Panc1 (cell line): ENCODE data around the gene ITIH5. TPM values are rescaled to one million over a fixed set of nuclear protein-coding genes. Genes with fewer than 3 reads are reported as not detected.

Experiments
- ATAC-seq: fragments of 200-7000 bp; cut with Tn5 transposase; 2 replicates; pipeline ENCODE4 v1.9.1; 2020; ENCODE audit warnings: mild to moderate bottlenecking, moderate library complexity
- BruUV-seq: library from RNA; stranded (reverse); fragments of 400-500 nt; replicated peaks from 2 replicates; lab custom pipeline; 2021; lab: Mats Ljungman, UMichigan
- CTCF ChIA-PET: fragments of 300-600 bp; sonication (Branson Sonifier 250); formaldehyde crosslinking; loops from one replicate; lab custom pipeline; 2022; ENCODE audit warnings: antibody characterized with exemption; lab: Charles Lee
- POLR2A ChIA-PET: fragments of 300-600 bp; sonication (Branson Sonifier 250); formaldehyde crosslinking; loops from one replicate; lab custom pipeline; 2022; ENCODE audit warnings: antibody characterized with exemption; lab: Charles Lee
- DNase-seq: peaks from one replicate; pipeline ENCODE4 v3.0.0-alpha.2; 2010; ENCODE audit warnings: low read depth, low spot score
- H3K27ac ChIP-seq: 2 replicates; pipeline ENCODE4 v1.5.1; 2011; ENCODE audit warnings: mild to moderate bottlenecking, low read length, inconsistent platforms
- H3K27me3 ChIP-seq: fragments of 200-500 bp; sonication (Bioruptor generic); 2 replicates; pipeline ENCODE4 v1.6.0; 2014; ENCODE audit warnings: low read length, inconsistent platforms; ENCODE audit not compliant: control insufficient read depth, insufficient read depth
- H3K36me3 ChIP-seq: fragments of 200-500 bp; sonication (Bioruptor generic); 2 replicates; pipeline ENCODE4 v1.5.1; 2014; ENCODE audit warnings: inconsistent platforms, mild to moderate bottlenecking, low read length, moderate library complexity; ENCODE audit not compliant: control insufficient read depth, insufficient read depth
- H3K4me1 ChIP-seq: 2 replicates; pipeline ENCODE4 v1.5.1; 2011; ENCODE audit warnings: inconsistent platforms, mild to moderate bottlenecking, low read length, moderate library complexity; ENCODE audit not compliant: control insufficient read depth, insufficient read depth
- H3K4me3 ChIP-seq, 2 experiments: 2 replicates each; pipeline ENCODE4 v1.5.1; 2011 to 2012; ENCODE audit warnings: low read depth in 2 of 2, low read length in 2 of 2, mild to moderate bottlenecking in 2 of 2, inconsistent platforms in 1 of 2, moderate library complexity in 1 of 2
- H3K9me3 ChIP-seq: fragments of 200-500 bp; sonication (Bioruptor generic); 2 replicates; pipeline ENCODE4 v1.5.1; 2014; ENCODE audit warnings: low read depth, mild to moderate bottlenecking, inconsistent platforms, low read length, moderate library complexity; ENCODE audit not compliant: control insufficient read depth, insufficient read depth
- POLR2AphosphoS5 ChIP-seq: IDR thresholded peaks from 2 replicates; pipeline ENCODE4 v1.6.1; 2012; ENCODE audit warnings: mild to moderate bottlenecking, low read depth, low read length, moderate library complexity
- SIN3A ChIP-seq: IDR thresholded peaks from 2 replicates; pipeline ENCODE4 v1.6.1; 2012; ENCODE audit warnings: low read depth, mild to moderate bottlenecking, low read length, moderate library complexity, borderline replicate concordance; ENCODE audit not compliant: insufficient read depth
- TCF7L2 ChIP-seq: IDR thresholded peaks from 2 replicates; pipeline ENCODE4 v1.6.1; 2011; ENCODE audit warnings: mild to moderate bottlenecking, low read depth, low read length, inconsistent platforms
- in situ Hi-C: cut with HindIII; loops from 2 replicates; pipeline ENCODE4 v1.10.0; 2016; ENCODE audit warnings: low sequenced_read_pairs, low pct_unique_long_range_greater_than_20kb
- intact Hi-C: fragments of 100-400 bp; cut with micrococcal nuclease; formaldehyde crosslinking; loops from one replicate; pipeline ENCODE4 v1.10.0; 2022; ENCODE audit not compliant: unreplicated experiment
- total RNA-seq: library from RNA; stranded (reverse); gene quantifications from one replicate; pipeline ENCODE4 v1.2.1, GENCODE V29; 2021; ENCODE audit not compliant: unreplicated experiment
- TF ChIP-seq, protein P1 (sequence below): fragments of 450-650 bp; IDR thresholded peaks from 2 replicates; pipeline ENCODE4 v1.5.1; 2017; ENCODE audit warnings: mild to moderate bottlenecking
- TF ChIP-seq, protein P2 (sequence below), 2 experiments: IDR thresholded peaks; 2 replicates each; pipeline ENCODE4 v1.6.1; 2011 to 2012; ENCODE audit warnings: low read depth in 2 of 2, control low read depth in 1 of 2, low read length in 1 of 2, mild to moderate bottlenecking in 1 of 2, moderate library complexity in 1 of 2; ENCODE audit not compliant: insufficient read depth in 1 of 2

ITIH5 gene
- total RNA-seq, 1 experiment from 2014 or later: not detected

GRCh38 chr10:7707858-7708622, 41.3 kb upstream of the ITIH5 start:
- no peaks in the 10 kb centered on the region for H3K36me3 ChIP-seq
- TF ChIP-seq TCF7L2 (no peak), POLR2AphosphoS5 (no peak), SIN3A (no peak)
- TF ChIP-seq, protein P1, sequence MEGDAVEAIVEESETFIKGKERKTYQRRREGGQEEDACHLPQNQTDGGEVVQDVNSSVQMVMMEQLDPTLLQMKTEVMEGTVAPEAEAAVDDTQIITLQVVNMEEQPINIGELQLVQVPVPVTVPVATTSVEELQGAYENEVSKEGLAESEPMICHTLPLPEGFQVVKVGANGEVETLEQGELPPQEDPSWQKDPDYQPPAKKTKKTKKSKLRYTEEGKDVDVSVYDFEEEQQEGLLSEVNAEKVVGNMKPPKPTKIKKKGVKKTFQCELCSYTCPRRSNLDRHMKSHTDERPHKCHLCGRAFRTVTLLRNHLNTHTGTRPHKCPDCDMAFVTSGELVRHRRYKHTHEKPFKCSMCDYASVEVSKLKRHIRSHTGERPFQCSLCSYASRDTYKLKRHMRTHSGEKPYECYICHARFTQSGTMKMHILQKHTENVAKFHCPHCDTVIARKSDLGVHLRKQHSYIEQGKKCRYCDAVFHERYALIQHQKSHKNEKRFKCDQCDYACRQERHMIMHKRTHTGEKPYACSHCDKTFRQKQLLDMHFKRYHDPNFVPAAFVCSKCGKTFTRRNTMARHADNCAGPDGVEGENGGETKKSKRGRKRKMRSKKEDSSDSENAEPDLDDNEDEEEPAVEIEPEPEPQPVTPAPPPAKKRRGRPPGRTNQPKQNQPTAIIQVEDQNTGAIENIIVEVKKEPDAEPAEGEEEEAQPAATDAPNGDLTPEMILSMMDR: no peak
- TF ChIP-seq, protein P2, sequence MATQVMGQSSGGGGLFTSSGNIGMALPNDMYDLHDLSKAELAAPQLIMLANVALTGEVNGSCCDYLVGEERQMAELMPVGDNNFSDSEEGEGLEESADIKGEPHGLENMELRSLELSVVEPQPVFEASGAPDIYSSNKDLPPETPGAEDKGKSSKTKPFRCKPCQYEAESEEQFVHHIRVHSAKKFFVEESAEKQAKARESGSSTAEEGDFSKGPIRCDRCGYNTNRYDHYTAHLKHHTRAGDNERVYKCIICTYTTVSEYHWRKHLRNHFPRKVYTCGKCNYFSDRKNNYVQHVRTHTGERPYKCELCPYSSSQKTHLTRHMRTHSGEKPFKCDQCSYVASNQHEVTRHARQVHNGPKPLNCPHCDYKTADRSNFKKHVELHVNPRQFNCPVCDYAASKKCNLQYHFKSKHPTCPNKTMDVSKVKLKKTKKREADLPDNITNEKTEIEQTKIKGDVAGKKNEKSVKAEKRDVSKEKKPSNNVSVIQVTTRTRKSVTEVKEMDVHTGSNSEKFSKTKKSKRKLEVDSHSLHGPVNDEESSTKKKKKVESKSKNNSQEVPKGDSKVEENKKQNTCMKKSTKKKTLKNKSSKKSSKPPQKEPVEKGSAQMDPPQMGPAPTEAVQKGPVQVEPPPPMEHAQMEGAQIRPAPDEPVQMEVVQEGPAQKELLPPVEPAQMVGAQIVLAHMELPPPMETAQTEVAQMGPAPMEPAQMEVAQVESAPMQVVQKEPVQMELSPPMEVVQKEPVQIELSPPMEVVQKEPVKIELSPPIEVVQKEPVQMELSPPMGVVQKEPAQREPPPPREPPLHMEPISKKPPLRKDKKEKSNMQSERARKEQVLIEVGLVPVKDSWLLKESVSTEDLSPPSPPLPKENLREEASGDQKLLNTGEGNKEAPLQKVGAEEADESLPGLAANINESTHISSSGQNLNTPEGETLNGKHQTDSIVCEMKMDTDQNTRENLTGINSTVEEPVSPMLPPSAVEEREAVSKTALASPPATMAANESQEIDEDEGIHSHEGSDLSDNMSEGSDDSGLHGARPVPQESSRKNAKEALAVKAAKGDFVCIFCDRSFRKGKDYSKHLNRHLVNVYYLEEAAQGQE (IDR thresholded peaks at IDR 0.05; ENCODE audit: insufficient read depth in 1 of 2, low read depth in 2 of 2, low read length in 1 of 2): no peak
- intact Hi-C loops: no loop called here
- H3K4me3 ChIP-seq: no peak overlapping the region
- in situ Hi-C loops: no loop called here
- ATAC-seq: no peak
- peaks cover 6% of the 10 kb centered on the region for H3K27me3 ChIP-seq
- POLR2A ChIA-PET: no interaction called here
- BruUV-seq: no TSS peak
- no peaks in the 10 kb centered on the region for H3K4me1 ChIP-seq
- CTCF ChIA-PET: no interaction called here
- no peak for DNase-seq
- H3K27ac ChIP-seq: no peak overlapping the region
- no peaks in the 10 kb centered on the region for H3K9me3 ChIP-seq

DNA sequence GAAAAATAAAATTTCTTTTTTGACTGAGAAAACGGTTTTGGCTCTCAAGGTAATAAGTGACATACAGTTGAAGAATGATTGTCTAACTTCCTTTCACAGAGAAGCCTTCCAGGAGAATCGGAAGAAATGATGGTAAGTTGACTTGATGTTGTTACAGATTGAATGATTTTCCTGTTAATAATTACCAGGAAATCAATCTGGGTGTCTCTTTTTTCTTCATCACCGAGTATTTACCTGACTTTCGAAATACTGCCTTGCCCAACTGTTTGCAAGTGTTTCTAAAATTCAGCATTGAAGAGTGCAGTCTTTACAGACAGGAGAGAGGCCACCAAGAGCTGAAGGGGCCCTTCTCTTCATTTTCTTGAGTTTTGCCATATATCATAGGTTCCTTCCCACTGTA, 40.3 kb upstream of the ITIH5 start:
- in situ Hi-C loops (no loop called here), intact Hi-C loops (no loop called here)
- no peak overlapping the region for H3K4me3 ChIP-seq
- TF ChIP-seq, protein P2 (IDR thresholded peaks at IDR 0.05; ENCODE audit: insufficient read depth in 1 of 2, low read depth in 2 of 2, low read length in 1 of 2): no peak
- TF ChIP-seq SIN3A (no peak), TCF7L2 (no peak), POLR2AphosphoS5 (no peak)
- TF ChIP-seq, protein P1: no peak
- H3K9me3 ChIP-seq: no peaks in the 10 kb centered on the region
- ATAC-seq (no peak), DNase-seq (no peak)
- H3K27ac ChIP-seq: no peak overlapping the region
- no peaks in the 10 kb centered on the region for H3K36me3 ChIP-seq
- POLR2A ChIA-PET: no interaction called here
- H3K27me3 ChIP-seq: peaks cover 6% of the 10 kb centered on the region
- no TSS peak for BruUV-seq
- CTCF ChIA-PET: no interaction called here
- H3K4me1 ChIP-seq: no peaks in the 10 kb centered on the region
